Left cardiac atrium (tissue), 4 donors: Measurements from ENCODE around the gene DDI1. TPM values are rescaled to one million over a fixed set of nuclear protein-coding genes. Genes with fewer than 3 reads are reported as not detected.

ENCODE experiments used
- ATAC-seq, 2 donors: fragments of 200-7000 bp; cut with Tn5 transposase; one replicate each; pipeline ENCODE4 v1.9.1; 2020; ENCODE audit warnings: mild to moderate bottlenecking in 2 of 2, moderate library complexity in 2 of 2
- DNase-seq: peaks from one replicate; pipeline ENCODE4 v3.0.0-alpha.2; 2020
- intact Hi-C, 2 donors: fragments of 100-400 bp; cut with DNase I; formaldehyde crosslinking; loops; one replicate each; pipeline versions ENCODE4 v1.14.1 to v1.15.1; 2022 to 2023
- long read RNA-seq: library from polyadenylated mRNA; unstranded; transcript quantifications from one replicate; pipeline ENCODE4 v2.0.0, GENCODE V29; 2021
- total RNA-seq, 2 donors: library from RNA; stranded (reverse); fragmentation: NEBNext Ultra II Directional; extraction: Animal tissue kit (Norgen Biotek cat#: 25700); gene quantifications; one replicate each; pipeline ENCODE4 v1.2.1, GENCODE V29; 2021
- donor health status: DM: no; HTN: yes; CAD: no.
- donor health status: DM: no; HTN: yes; CAD: no; lungs with severe emphysema.
- donor health status: DM: yes; HTN: yes; CAD: no.
- donor health status: Dilated cardiomyopathy.

The DDI1 gene
- not detected for total RNA-seq
- long read RNA-seq = 0 reads

- ATAC-seq (no peak), DNase-seq (no peak)
- intact Hi-C loops = no loop called here
These were observed at the start of gene DDI1 for GRCh38 chr11:104036588-104036987. Gene DDI1 (plus strand): TSS chr11:104036640. CDS start chr11:104036823, 183 bp downstream.

GRCh38 chr11:103987629-103988594 is 48.5 kb upstream of the DDI1 start:
- intact Hi-C loops = no loop called here
- DNase-seq (no peak), ATAC-seq (no peak)

GRCh38 chr11:103988595-103988969 is 47.9 kb upstream of the DDI1 start:
- intact Hi-C loops = no loop called here
- DNase-seq (no peak), ATAC-seq (no peak)

- intact Hi-C loops = no loop called here
- ATAC-seq = no peak
- DNase-seq = no peak
These were observed 42.9 kb upstream of the DDI1 start for GRCh38 chr11:103993507-103993906.

DNA sequence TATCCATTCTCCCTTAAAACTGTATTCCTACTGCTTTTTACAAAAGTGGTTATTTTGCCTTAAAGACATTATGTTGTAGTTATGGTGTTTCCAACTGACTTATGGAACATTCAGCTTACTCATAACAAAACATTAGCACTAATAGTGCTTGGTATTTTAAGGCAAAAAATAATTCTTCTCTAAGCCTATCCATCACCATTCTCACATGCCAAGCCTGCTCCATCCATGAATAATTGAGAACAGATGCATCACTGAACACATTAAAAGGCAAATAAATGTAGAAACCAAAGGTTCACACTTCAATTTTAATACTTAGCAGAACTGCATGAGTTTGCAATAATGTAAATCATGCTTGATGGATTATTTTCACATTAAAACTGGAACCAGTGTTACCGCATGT is 42.3 kb upstream of the DDI1 start:
- ATAC-seq (peak in 1 of 2 donors; percentile 27), DNase-seq (no peak)
- intact Hi-C loops = no loop called here

DNA sequence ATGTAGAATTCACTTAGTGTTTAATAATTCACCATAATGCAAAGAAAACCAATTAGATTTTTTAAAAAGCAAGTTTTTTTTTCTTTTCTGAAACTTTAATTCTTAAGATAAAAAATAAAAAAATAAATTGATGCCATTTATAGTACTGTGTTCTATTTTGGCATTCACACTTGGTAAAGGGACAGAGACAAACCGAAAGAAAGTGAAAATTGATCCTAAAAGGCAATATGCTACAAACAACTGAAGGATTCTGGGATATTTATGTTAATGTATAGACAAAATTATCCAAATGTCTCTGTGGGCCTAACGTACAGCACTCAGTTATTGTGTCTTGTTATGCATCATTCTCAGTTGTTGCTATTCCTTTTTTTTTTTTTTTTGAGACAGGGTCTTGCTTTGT is 41.9 kb upstream of the DDI1 start:
- DNase-seq (no peak), ATAC-seq (no peak)
- intact Hi-C loops = no loop called here

DNA sequence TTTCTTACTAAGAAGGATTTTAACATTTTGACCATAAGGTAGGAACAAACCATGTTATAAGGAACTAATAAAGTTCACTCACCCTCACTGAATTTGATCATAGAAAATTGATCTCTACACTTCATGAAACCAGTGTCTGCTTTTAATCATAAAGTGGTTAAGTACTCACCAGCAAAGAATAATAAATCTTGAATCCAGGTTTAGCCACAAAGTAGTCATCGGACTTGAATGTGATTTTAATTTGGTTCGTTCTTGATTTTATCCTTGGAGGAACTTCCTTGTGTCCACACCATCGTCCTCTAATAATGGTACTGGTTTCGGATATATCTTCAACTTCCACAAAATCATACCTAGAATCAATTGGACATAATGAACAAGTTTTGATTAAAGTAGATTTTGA is 40.5 kb upstream of the DDI1 start:
- intact Hi-C loops = no loop called here
- no peak for ATAC-seq

DNA sequence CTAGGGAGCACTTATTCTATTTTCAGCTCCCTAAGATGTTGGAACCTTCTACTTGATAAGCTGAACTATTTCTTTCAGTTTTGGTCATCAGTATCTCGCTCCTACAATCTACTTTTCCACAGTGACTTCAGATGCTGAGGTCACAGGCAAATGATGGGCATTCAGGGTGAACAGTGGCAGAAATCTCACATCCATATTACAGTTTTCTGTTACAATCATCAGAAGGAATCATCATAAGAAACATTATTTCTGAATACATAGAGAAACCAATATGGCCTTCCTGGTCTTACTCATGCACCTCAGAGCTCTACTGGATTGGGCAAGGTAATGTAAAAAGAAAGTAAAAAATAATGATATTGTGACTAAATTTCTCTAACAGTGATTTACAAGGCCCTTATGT is 39.4 kb upstream of the DDI1 start:
- intact Hi-C loops = no loop called here
- no peak for ATAC-seq
- DNase-seq = no peak

More for the DNA sequence above, 40.5 kb upstream of the DDI1 start:
- DNase-seq = no peak

DNA sequence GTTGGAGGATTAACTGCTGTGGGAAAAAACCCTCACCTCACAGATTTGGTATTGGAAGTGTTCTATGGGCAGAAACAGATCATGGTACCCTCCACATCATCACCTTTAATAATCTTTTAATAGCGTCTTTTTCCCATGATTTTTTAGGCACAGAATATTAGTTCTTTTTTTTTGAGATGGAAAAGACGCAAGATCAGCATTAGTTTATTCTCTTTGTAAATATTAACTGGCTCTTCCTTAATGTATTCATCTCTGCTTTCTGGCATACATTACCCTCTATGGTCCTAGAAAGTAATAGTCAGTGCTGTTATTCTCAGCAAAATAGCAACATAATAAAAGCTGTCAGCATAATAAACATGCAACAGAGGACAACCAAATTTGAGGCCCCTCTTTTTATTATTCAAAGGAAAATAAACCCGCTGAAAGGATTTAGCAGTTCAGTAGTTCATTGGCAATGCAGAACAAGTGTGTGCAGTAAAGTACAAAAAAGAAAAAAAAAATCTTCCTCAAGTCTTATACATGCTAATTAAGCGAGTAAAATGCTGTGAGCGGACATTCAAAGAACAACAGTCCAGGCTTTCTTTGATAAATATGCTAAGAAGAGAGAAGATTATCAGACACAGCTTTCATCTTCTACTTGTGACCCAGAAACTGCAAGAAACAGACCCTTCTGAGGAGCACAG is 37.5 kb upstream of the DDI1 start:
- intact Hi-C loops = no loop called here
- ATAC-seq (no peak), DNase-seq (no peak)

GRCh38 chr11:104000798-104001197 is 35.6 kb upstream of the DDI1 start:
- intact Hi-C loops = no loop called here
- ATAC-seq (peak; percentile 23 to 45), DNase-seq (no peak)

DNA sequence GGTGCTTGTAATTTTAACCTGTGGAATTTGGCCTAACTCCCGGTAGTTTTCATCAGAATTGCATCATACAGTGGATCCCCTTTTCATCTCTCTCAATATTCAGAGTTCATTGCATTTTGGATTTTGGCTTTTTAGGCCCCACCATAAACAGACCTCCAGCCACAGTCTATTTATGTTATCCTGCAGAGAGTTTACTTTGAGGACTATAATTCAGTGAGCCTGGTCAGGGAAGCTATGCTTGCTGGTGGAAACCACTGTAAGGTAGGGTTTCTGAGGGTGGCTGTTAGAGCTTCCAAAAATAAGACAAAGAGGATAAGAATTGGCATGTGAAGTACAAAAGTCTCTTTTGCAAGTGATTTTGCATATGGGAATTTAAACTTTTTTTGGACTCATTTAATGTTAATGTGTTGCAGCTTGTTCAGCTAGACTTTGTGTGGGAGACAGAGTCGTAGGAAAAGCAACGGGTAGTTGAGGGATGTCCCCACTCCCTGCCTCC is 34.8 kb upstream of the DDI1 start:
- intact Hi-C loops = no loop called here
- DNase-seq (no peak), ATAC-seq (no peak)

DNA sequence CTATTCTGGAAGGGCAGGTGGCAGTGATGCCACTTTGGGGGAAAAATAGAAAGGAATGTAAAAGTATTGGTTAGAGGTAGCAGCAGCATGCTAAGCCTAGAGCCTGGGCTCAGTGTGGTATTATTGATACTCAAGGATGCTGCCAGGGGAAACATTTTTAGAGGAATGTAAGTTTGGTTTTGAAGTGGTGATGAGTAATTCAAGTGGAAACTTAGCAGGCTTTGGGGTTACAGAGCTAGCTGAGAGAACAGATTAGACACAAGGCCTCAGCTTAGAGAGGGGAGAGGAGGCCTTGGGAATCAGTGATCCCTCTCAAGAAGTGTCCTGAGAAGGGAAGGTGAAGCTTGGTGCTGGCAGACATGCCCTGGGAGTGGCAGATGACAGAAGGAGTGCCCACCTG is 32.9 kb upstream of the DDI1 start:
- ATAC-seq (no peak), DNase-seq (no peak)
- intact Hi-C loops = no loop called here

GRCh38 chr11:104005234-104005855 is 31.1 kb upstream of the DDI1 start:
- no peak for DNase-seq
- ATAC-seq = no peak
- intact Hi-C loops = no loop called here

DNA sequence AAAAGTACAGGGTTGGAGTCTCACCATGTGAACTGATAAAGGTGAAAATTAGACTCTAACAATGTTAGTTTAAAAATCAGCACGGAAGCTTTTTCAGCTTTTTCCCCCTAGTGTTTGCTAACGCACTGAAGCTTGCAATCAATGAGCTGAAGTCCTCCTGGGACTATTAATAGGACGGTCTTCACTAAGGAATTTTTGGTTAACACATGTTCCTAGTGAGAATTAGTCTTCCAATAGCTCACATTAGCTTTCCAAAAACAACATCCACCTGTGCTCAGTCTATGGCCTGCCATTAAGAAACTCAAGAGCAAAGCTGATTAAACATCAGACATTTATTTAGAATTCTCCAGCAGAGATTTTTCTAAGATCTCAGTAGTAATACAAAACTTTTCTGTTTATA is 26.7 kb upstream of the DDI1 start:
- intact Hi-C loops = no loop called here
- no peak for ATAC-seq
- DNase-seq = no peak

DNA sequence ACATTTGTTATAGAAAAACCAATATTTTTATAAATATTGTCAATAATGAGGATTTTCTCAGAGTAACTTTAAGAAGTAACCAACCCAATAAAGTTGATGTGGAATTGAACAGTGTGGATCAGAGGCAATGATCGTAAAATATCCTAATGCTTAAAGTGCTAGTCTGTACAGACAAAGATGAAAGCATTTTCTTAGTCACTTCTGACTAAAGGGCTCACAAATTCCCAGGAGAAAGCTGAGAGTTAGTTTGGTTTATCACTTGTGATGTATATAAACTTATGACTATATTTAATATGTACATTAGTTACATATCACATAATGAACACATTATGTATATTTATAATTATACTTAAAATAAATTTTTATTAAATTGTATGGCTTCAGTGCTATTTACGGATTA is 25.4 kb upstream of the DDI1 start:
- intact Hi-C loops = no loop called here

GRCh38 chr11:104015649-104016415 is 20.6 kb upstream of the DDI1 start:
- ATAC-seq (no peak), DNase-seq (no peak)
- intact Hi-C loops = no loop called here

More for the DNA sequence above, 25.4 kb upstream of the DDI1 start:
- ATAC-seq (no peak), DNase-seq (no peak)

- no peak for ATAC-seq
- intact Hi-C loops = no loop called here
- no peak for DNase-seq
These were observed 11.9 kb upstream of the DDI1 start for GRCh38 chr11:104024572-104024971.

DNA sequence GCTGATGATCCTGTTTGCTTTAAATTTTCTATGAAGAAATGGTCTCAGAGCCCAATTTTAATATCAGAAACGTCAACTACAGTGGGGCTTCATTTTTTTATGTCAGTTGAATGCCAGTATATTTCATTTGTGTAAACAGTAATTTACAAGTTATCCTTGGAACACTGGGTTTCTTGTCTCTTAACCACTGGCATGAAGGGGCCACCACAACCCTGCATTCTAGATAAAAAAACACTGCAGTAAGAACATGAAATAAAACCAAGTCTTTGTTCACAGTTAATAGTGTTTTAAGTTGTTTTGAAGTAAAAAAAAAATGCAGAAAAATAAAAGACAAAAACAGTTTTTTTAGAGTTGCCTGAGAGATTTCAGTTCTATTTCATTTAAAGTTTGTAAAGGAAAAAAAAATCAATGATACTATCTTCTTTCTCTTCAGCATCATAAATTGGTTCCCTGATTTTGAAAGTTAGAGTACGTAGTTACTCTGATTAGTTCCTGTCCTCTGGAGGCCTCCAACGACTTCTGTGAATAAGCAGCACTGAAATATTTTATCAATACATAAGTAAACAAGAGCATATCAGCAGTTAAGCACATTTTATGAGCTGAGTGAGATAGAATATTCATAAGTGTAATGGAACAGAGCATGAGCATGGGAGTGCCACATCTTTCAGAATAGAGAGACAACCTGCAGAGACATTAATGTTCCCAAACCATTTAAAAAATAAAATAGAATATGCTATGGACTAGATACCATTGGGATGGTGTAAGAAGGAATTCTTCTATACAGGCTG is 7.8 kb upstream of the DDI1 start:
- no peak for ATAC-seq
- no peak for DNase-seq
- intact Hi-C loops = no loop called here
